MM.1S (cell line): ENCODE data around the gene SHISA6.

ENCODE experiments used
- CTCF ChIP-seq: fragments of 300-600 bp; sonication (generic); IDR thresholded peaks from 2 replicates; pipeline ENCODE4 v1.5.1; 2016; ENCODE audit warnings: antibody characterized with exemption, low read length, mixed read lengths
- EZH2 ChIP-seq: fragments of 300-600 bp; sonication (generic); optimal IDR thresholded peaks from 2 replicates; pipeline ENCODE3; 2017; ENCODE audit warnings: low read depth, mild to moderate bottlenecking, antibody characterized with exemption, low read length, mixed read lengths
- EZH2phosphoT487 ChIP-seq: fragments of 300-600 bp; sonication (generic); IDR thresholded peaks from 2 replicates; pipeline ENCODE4 v1.6.1; 2018; ENCODE audit warnings: antibody characterized with exemption, low read length

DNA sequence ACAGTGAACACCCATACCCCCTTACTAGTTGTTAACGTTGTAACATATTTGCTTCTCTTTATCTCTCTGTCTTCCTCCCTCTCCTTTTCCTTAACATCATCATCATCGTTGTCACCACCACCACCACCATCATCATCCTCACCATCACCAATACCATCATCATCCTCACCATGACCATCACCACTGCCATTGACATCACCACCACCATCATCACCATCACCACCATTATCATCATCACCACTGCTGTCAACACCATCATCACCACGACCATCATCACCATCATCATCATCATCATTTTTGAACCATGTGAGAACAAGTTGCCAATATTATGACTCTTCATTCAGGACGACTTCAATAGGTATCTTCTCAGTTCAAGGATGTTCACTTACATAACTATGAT is 35.5 kb downstream of the SHISA6 start:
- no peak for TF ChIP-seq CTCF
- TF ChIP-seq EZH2, result no peak
- TF ChIP-seq EZH2phosphoT487, result no peak
